ENCODE data around the gene ATRNL1.
A peak's percentile ranks its signal among the peaks of the same experiment; 100 is the strongest.

ATRNL1 gene

DNA sequence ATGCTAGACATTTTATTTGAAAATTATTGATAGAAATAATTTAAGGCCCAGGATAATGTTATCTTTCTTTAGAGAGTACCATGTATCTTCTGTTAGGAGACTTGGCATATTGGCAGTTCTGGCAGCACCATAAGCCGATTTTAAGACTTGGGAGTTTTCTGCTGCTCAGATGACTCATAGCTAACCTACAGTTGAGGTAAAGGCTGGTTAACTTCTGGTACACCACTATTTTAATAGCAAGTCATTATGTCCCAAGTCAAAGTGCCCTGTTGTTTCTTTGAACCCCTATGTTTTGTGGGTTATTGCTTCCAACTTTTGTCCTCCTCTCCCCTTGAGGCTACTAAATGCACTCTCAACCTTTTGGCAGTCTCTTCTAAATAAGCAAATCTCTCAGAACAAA lies 25.2 kb downstream of the ATRNL1 start:
- TF ChIP-seq, protein P1, sequence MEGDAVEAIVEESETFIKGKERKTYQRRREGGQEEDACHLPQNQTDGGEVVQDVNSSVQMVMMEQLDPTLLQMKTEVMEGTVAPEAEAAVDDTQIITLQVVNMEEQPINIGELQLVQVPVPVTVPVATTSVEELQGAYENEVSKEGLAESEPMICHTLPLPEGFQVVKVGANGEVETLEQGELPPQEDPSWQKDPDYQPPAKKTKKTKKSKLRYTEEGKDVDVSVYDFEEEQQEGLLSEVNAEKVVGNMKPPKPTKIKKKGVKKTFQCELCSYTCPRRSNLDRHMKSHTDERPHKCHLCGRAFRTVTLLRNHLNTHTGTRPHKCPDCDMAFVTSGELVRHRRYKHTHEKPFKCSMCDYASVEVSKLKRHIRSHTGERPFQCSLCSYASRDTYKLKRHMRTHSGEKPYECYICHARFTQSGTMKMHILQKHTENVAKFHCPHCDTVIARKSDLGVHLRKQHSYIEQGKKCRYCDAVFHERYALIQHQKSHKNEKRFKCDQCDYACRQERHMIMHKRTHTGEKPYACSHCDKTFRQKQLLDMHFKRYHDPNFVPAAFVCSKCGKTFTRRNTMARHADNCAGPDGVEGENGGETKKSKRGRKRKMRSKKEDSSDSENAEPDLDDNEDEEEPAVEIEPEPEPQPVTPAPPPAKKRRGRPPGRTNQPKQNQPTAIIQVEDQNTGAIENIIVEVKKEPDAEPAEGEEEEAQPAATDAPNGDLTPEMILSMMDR (IDR thresholded peaks at IDR 0.05), result no peak

GRCh38 chr10:115125505-115125904 lies 32.3 kb downstream of the ATRNL1 start:
- TF ChIP-seq, protein P1 (IDR thresholded peaks at IDR 0.05), result no peak

GRCh38 chr10:115129752-115130151 lies 36.6 kb downstream of the ATRNL1 start:
- TF ChIP-seq, protein P1 (IDR thresholded peaks at IDR 0.05), result peak; percentile 42; the same call in 1 of the 2 replicates

DNA sequence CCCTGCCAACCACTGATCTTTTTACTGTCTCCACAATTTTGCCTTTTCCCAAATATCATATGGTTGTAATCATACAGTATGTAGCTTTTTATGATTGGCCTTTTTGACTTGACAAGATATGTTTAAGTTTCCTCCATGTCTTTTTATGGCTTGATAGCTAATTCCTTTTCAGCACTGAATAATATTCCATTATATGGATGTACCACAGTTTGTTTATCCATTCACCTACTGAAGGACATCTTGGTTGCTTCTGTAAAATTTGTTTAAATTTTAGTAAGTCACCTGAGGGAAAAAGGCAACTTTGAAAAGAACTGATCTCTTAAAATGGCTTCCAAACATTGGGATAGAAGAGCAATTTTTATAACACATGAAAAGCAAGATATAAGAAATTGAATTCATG lies 43.5 kb downstream of the ATRNL1 start:
- TF ChIP-seq, protein P1 (IDR thresholded peaks at IDR 0.05), result no peak

GRCh38 chr10:115141254-115141653 lies 48.1 kb downstream of the ATRNL1 start:
- TF ChIP-seq, protein P1 (IDR thresholded peaks at IDR 0.05), result peak; percentile 64

DNA sequence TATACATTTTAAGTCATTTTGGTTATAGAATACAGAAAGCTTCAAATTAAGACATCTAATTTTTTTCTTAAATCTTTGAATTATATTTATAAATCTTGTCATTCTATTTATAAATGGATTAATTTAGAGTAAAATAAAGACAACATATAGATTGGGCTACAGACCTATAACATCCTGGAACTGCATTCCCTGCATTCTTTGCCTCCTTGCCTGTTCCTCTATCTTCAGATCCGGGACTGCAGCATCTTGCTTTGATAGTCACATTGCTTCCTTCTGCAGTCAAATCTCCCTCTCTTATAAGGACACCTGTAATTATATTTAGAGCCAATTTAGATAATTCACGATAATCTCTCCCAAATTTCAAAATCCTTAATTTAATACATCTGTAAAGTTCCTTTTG lies 64.2 kb downstream of the ATRNL1 start:
- TF ChIP-seq, protein P1 (IDR thresholded peaks at IDR 0.05), result no peak

- TF ChIP-seq, protein P1 (IDR thresholded peaks at IDR 0.05), result no peak
These were observed 70.0 kb downstream of the ATRNL1 start for GRCh38 chr10:115163129-115163528.

DNA sequence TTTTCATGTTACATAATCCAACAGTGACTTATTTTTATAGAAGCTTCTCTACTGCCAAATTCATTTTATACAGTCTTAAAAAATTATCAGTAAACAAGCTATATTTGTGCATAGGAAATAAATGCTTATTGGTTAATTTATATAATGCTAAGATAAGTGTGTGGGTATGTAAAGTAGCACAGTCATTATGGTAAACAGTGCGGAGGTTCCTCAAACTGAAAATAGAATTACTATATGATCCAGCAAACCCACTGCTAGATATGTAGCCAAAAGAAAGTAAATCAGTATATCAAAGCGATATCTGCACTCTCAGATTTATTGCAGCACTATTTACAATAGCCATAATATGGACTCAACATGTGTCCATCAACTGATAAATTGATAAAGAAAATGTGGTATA lies 71.1 kb downstream of the ATRNL1 start:
- TF ChIP-seq, protein P1 (IDR thresholded peaks at IDR 0.05), result no peak

Data from LNCAP (cell line).